DND-41 (cell line): ENCODE results near the gene ST6GALNAC4.

Experiments
- ATAC-seq: fragments of 200-7000 bp; cut with Tn5 transposase; 3 replicates; pipeline ENCODE4 v1.9.1; 2021; ENCODE audit warnings: low read depth; ENCODE audit not compliant: insufficient read depth
- DNase-seq: peaks from one replicate; pipeline ENCODE4 v3.0.0-alpha.2; 2020
- H2AFZ ChIP-seq: 2 replicates; pipeline ENCODE4 v1.6.0; 2012; ENCODE audit warnings: low read depth, low read length
- H3K27ac ChIP-seq: 2 replicates; pipeline ENCODE4 v1.5.1; 2012; ENCODE audit warnings: low read length, inconsistent platforms
- H3K27me3 ChIP-seq: fragments of 200-600 bp; sonication (generic); 2 replicates; pipeline ENCODE4 v1.6.0; 2012; ENCODE audit warnings: low read length, mild to moderate bottlenecking, inconsistent platforms; ENCODE audit not compliant: insufficient read depth, poor library complexity
- H3K36me3 ChIP-seq: 2 replicates; pipeline ENCODE4 v1.5.1; 2012; ENCODE audit warnings: low read length, inconsistent platforms; ENCODE audit not compliant: insufficient read depth
- H3K4me1 ChIP-seq: 2 replicates; pipeline ENCODE4 v1.5.1; 2012; ENCODE audit warnings: mild to moderate bottlenecking, low read length; ENCODE audit not compliant: insufficient read depth
- H3K4me2 ChIP-seq: 2 replicates; pipeline ENCODE4 v1.6.0; 2012; ENCODE audit warnings: mild to moderate bottlenecking, moderate library complexity, low read length, inconsistent platforms; ENCODE audit not compliant: insufficient read depth
- H3K4me3 ChIP-seq, 2 experiments: fragments of 200-600 bp in 1 of 2; shearing (Covaris generic) in 1 of 2; 2 replicates each; pipeline ENCODE4 v1.5.1; 2012 to 2016; ENCODE audit warnings: inconsistent platforms in 2 of 2, low read length in 2 of 2, mild to moderate bottlenecking in 2 of 2, low read depth in 1 of 2, moderate library complexity in 1 of 2
- H3K79me2 ChIP-seq: 2 replicates; pipeline ENCODE4 v1.6.0; 2012; ENCODE audit warnings: low read length, inconsistent platforms; ENCODE audit not compliant: insufficient read depth
- H3K9ac ChIP-seq: 2 replicates; pipeline ENCODE4 v1.6.0; 2012; ENCODE audit warnings: low read depth, mild to moderate bottlenecking, inconsistent platforms, low read length, moderate library complexity
- H3K9me3 ChIP-seq: 2 replicates; pipeline ENCODE4 v1.5.1; 2012; ENCODE audit warnings: low read length, moderate library complexity, mild to moderate bottlenecking, inconsistent platforms; ENCODE audit not compliant: insufficient read depth, severe bottlenecking
- H4K20me1 ChIP-seq: 2 replicates; pipeline ENCODE4 v1.6.0; 2012; ENCODE audit warnings: low read length; ENCODE audit not compliant: insufficient read depth
- EZH2 ChIP-seq: IDR thresholded peaks from 3 replicates; pipeline ENCODE4 v1.6.1; 2012; ENCODE audit warnings: borderline replicate concordance, low read depth, mild to moderate bottlenecking, moderate library complexity, low read length, inconsistent platforms; ENCODE audit not compliant: severe bottlenecking
- TF ChIP-seq, protein P1 (sequence below): IDR thresholded peaks from 2 replicates; pipeline ENCODE4 v1.5.1; 2012; ENCODE audit warnings: borderline replicate concordance, low read length, moderate library complexity, mild to moderate bottlenecking; ENCODE audit not compliant: poor library complexity, severe bottlenecking; ENCODE audit errors: extremely low read depth

Gene ST6GALNAC4

DNA sequence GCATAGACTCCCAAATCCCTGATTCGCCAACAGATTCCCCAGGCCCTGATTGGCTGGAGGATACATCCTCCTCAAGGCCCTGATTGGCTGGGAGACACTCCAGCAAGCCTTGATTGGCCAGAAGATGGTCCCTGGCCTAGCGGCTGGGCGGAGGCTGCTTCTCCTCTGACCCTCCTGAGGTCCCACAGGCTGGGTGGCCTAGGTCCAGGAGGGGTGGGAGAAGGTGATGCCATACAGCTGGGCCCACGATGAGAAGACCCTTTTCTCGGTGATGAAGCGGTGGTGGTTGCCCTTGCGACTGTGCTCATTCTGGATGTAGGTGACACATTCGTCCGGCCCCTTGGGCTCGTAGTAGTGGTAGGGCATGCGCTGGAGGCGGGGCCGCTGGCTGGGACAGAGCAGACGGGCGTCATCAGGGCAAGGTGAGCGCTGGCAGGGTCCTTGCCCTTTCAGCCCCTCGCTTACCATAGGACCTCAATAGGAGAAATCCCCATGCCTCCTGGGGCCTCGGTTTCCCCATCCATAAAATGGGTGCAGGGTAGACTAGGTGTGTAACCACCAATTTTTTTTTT is 30.4 kb downstream of the ST6GALNAC4 start:
- no peaks in the 10 kb centered on the region for H3K27me3 ChIP-seq
- H3K4me3 ChIP-seq: no peak overlapping the region
- H3K27ac ChIP-seq: no peak overlapping the region
- H3K4me1 ChIP-seq: no peaks in the 10 kb centered on the region
- no peak for ATAC-seq
- TF ChIP-seq, protein P1, sequence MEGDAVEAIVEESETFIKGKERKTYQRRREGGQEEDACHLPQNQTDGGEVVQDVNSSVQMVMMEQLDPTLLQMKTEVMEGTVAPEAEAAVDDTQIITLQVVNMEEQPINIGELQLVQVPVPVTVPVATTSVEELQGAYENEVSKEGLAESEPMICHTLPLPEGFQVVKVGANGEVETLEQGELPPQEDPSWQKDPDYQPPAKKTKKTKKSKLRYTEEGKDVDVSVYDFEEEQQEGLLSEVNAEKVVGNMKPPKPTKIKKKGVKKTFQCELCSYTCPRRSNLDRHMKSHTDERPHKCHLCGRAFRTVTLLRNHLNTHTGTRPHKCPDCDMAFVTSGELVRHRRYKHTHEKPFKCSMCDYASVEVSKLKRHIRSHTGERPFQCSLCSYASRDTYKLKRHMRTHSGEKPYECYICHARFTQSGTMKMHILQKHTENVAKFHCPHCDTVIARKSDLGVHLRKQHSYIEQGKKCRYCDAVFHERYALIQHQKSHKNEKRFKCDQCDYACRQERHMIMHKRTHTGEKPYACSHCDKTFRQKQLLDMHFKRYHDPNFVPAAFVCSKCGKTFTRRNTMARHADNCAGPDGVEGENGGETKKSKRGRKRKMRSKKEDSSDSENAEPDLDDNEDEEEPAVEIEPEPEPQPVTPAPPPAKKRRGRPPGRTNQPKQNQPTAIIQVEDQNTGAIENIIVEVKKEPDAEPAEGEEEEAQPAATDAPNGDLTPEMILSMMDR: no peak
- TF ChIP-seq EZH2: no peak
- no peaks in the 10 kb centered on the region for H3K9me3 ChIP-seq
- DNase-seq: no peak
- H3K36me3 ChIP-seq: peaks cover 25% of the 10 kb centered on the region
- H4K20me1 ChIP-seq: no peaks in the 10 kb centered on the region
- H3K9ac ChIP-seq: no peak overlapping the region
- H2AFZ ChIP-seq: no peak overlapping the region
- no peak overlapping the region for H3K4me2 ChIP-seq
- no peaks in the 10 kb centered on the region for H3K79me2 ChIP-seq

GRCh38 chr9:127885508-127886281 is 31.1 kb downstream of the ST6GALNAC4 start:
- Histone ChIP-seq H3K4me1 (no peaks in the 10 kb centered on the region), H3K4me3 (no peak overlapping the region), H3K27me3 (no peaks in the 10 kb centered on the region), H3K36me3 (peaks cover 18% of the 10 kb centered on the region), H2AFZ (no peak overlapping the region), H3K27ac (no peak overlapping the region), H3K9ac (no peak overlapping the region), H3K9me3 (no peaks in the 10 kb centered on the region), H3K4me2 (no peak overlapping the region), H4K20me1 (no peaks in the 10 kb centered on the region), H3K79me2 (no peaks in the 10 kb centered on the region)
- ATAC-seq (no peak), DNase-seq (no peak)
- TF ChIP-seq, protein P1: no peak
- TF ChIP-seq EZH2: no peak

DNA sequence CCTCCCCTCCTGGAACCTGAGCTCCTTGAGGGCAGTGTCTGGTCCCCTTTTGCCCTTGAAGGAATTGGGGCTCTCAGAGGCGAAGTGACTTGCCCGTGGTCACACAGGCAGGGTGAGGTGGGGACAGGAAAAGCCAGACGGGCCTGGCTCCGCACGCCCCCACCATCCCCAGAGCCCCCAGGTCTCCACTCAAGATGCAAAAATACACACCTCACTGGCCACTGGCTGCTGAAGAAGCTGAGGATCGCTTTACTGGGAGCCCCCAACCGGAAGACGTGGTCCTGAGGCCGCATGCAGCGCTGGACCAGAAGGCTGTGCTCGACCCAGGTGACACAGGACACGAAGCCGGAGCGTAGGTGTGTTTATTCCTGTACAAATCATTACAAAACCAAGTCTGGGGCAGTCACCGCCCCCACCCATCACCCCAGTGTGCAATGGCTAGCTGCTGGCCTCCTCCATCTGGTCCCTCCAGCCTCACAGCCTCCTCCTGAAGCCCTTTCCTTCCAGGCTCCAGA is 31.8 kb downstream of the ST6GALNAC4 start:
- Histone ChIP-seq H3K9ac (no peak overlapping the region), H3K4me3 (no peak overlapping the region), H2AFZ (no peak overlapping the region), H3K36me3 (peaks cover 13% of the 10 kb centered on the region), H3K27ac (no peak overlapping the region), H3K27me3 (no peaks in the 10 kb centered on the region), H3K4me2 (no peak overlapping the region), H3K4me1 (no peaks in the 10 kb centered on the region), H3K9me3 (no peaks in the 10 kb centered on the region), H4K20me1 (no peaks in the 10 kb centered on the region), H3K79me2 (no peaks in the 10 kb centered on the region)
- no peak for TF ChIP-seq EZH2
- TF ChIP-seq, protein P1: no peak
- ATAC-seq (no peak), DNase-seq (no peak)
